PC-9 (cell line): Measurements from ENCODE around the gene PLAC1. TPM values are rescaled to one million over a fixed set of nuclear protein-coding genes. Genes with fewer than 3 reads are reported as not detected.

Source experiments
- BruUV-seq: library from RNA; stranded (reverse); fragments of 400-500 nt; replicated peaks from 2 replicates; lab custom pipeline; 2021; lab: Mats Ljungman, UMichigan
- CTCF ChIA-PET: fragments of 300-600 bp; sonication (Branson Sonifier 250); formaldehyde crosslinking; loops from one replicate; lab custom pipeline; 2022; ENCODE audit warnings: antibody characterized with exemption; lab: Charles Lee
- POLR2A ChIA-PET: fragments of 300-600 bp; sonication (Branson Sonifier 250); formaldehyde crosslinking; loops from one replicate; lab custom pipeline; 2022; ENCODE audit warnings: antibody characterized with exemption; ENCODE audit not compliant: unreplicated experiment; lab: Charles Lee
- DNase-seq, 2 experiments: peaks; one replicate each; pipeline versions ENCODE4 v3.0.0 to v3.0.0-alpha.2; 2015 to 2022; ENCODE audit warnings: mixed read lengths in 1 of 2
- H2AFZ ChIP-seq: fragments of 200-600 bp; sonication (generic); 2 replicates; pipeline ENCODE4 v1.8.1; 2017; ENCODE audit warnings: antibody characterized with exemption
- H3F3A ChIP-seq: fragments of 200-600 bp; sonication (generic); 2 replicates; pipeline ENCODE4 v1.8.1; 2017; ENCODE audit warnings: antibody characterized with exemption, mild to moderate bottlenecking, low read depth; ENCODE audit not compliant: insufficient read depth
- H3K27ac ChIP-seq: fragments of 200-600 bp; sonication (generic); 2 replicates; pipeline ENCODE4 v1.6.1; 2016; ENCODE audit warnings: mixed run types
- H3K27me3 ChIP-seq: fragments of 200-600 bp; sonication (generic); 2 replicates; pipeline ENCODE4 v1.6.1; 2016; ENCODE audit warnings: low read depth, mixed run types; ENCODE audit not compliant: insufficient read depth
- H3K36me3 ChIP-seq: fragments of 200-600 bp; sonication (generic); 2 replicates; pipeline ENCODE4 v1.6.1; 2016; ENCODE audit warnings: low read depth, mixed run types
- H3K4me1 ChIP-seq: fragments of 200-600 bp; sonication (generic); replicated peaks from 2 replicates; pipeline ENCODE4 v1.6.1; 2016; ENCODE audit warnings: mixed run types; ENCODE audit not compliant: insufficient read depth
- H3K4me2 ChIP-seq: fragments of 200-600 bp; sonication (generic); 2 replicates; pipeline ENCODE4 v1.6.1; 2017; ENCODE audit warnings: mixed run types
- H3K4me3 ChIP-seq: fragments of 200-600 bp; sonication (generic); 2 replicates; pipeline ENCODE4 v1.6.1; 2016; ENCODE audit warnings: mixed run types
- H3K79me2 ChIP-seq: fragments of 200-600 bp; sonication (generic); 2 replicates; pipeline ENCODE4 v1.6.1; 2017; ENCODE audit warnings: low read depth, mixed run types
- H3K9me2 ChIP-seq: fragments of 200-600 bp; sonication (generic); 2 replicates; pipeline ENCODE4 v1.8.1; 2017; ENCODE audit warnings: mild to moderate bottlenecking; ENCODE audit not compliant: insufficient read depth
- H3K9me3 ChIP-seq: fragments of 200-600 bp; sonication (generic); 2 replicates; pipeline ENCODE4 v1.8.1; 2016; ENCODE audit warnings: low read depth; ENCODE audit not compliant: insufficient read depth
- H4K20me1 ChIP-seq: fragments of 200-600 bp; sonication (generic); 2 replicates; pipeline ENCODE4 v1.8.1; 2017; ENCODE audit not compliant: insufficient read depth
- CTCF ChIP-seq: fragments of 200-600 bp; sonication (generic); conservative IDR thresholded peaks from 2 replicates; pipeline ENCODE4 v1.6.1; 2017; ENCODE audit warnings: mixed run types, antibody characterized with exemption, mild to moderate bottlenecking, moderate library complexity
- EZH2 ChIP-seq: fragments of 200-600 bp; sonication (generic); IDR thresholded peaks from 2 replicates; pipeline ENCODE4 v1.8.0; 2017; ENCODE audit warnings: antibody characterized with exemption, low read depth
- intact Hi-C: fragments of 100-400 bp; cut with micrococcal nuclease; formaldehyde crosslinking; loops from one replicate; pipeline ENCODE4 v1.10.0; 2022; ENCODE audit not compliant: unreplicated experiment
- total RNA-seq: library from RNA; stranded (reverse); gene quantifications from 2 replicates; pipeline ENCODE4 v1.2.3, GENCODE V29; 2021

Gene PLAC1
- total RNA-seq, 1 experiment from 2014 or later, result 2.1 TPM

- Histone ChIP-seq H3K4me2 (no peak overlapping the region), H3K4me3 (no peak overlapping the region), H3K4me1 (no peaks in the 10 kb centered on the region), H3K9me3 (no peaks in the 10 kb centered on the region), H3K36me3 (no peaks in the 10 kb centered on the region), H4K20me1 (no peaks in the 10 kb centered on the region), H3F3A (no peaks in the 10 kb centered on the region), H2AFZ (no peak overlapping the region), H3K79me2 (no peaks in the 10 kb centered on the region), H3K27me3 (no peaks in the 10 kb centered on the region), H3K27ac (no peak overlapping the region), H3K9me2 (no peaks in the 10 kb centered on the region)
- intact Hi-C loops, result no loop called here
- no TSS peak for BruUV-seq
- no peak for DNase-seq
- TF ChIP-seq CTCF (no peak), EZH2 (no peak)
- CTCF ChIA-PET, result no interaction called here
- POLR2A ChIA-PET, result no interaction called here
These were observed 36.4 kb upstream of the PLAC1 start for GRCh38 chrX:134694333-134695322.

- Histone ChIP-seq H3K4me2 (no peak overlapping the region), H3K27ac (no peak overlapping the region), H3K4me3 (no peak overlapping the region), H3K9me3 (no peaks in the 10 kb centered on the region), H4K20me1 (no peaks in the 10 kb centered on the region), H3K4me1 (peaks cover 1% of the 10 kb centered on the region; the same call in 1 of the 2 replicates), H3K9me2 (no peaks in the 10 kb centered on the region), H3K79me2 (no peaks in the 10 kb centered on the region), H2AFZ (no peak overlapping the region), H3K27me3 (no peaks in the 10 kb centered on the region), H3K36me3 (no peaks in the 10 kb centered on the region), H3F3A (no peaks in the 10 kb centered on the region)
- intact Hi-C loops, result no loop called here
- POLR2A ChIA-PET, result no interaction called here
- TF ChIP-seq EZH2, result no peak
- TF ChIP-seq CTCF, result no peak
- BruUV-seq, result no TSS peak
- CTCF ChIA-PET, result no interaction called here
- no peak for DNase-seq
These were observed 35.4 kb upstream of the PLAC1 start for GRCh38 chrX:134693644-134694043.

GRCh38 chrX:134692990-134693389, 34.7 kb upstream of the PLAC1 start:
- intact Hi-C loops, result no loop called here
- H3K4me3 ChIP-seq, result no peak overlapping the region
- no peak overlapping the region for H2AFZ ChIP-seq
- peaks cover 8% of the 10 kb centered on the region; the same call in 1 of the 2 replicates for H3K4me1 ChIP-seq
- H3K27me3 ChIP-seq, result no peaks in the 10 kb centered on the region
- no peaks in the 10 kb centered on the region for H3K9me2 ChIP-seq
- H4K20me1 ChIP-seq, result no peaks in the 10 kb centered on the region
- no peaks in the 10 kb centered on the region for H3K9me3 ChIP-seq
- H3K79me2 ChIP-seq, result no peaks in the 10 kb centered on the region
- DNase-seq, result no peak
- no peaks in the 10 kb centered on the region for H3F3A ChIP-seq
- ChIA-PET POLR2A (no interaction called here), CTCF (no interaction called here)
- TF ChIP-seq EZH2, result no peak
- no peak for TF ChIP-seq CTCF
- H3K4me2 ChIP-seq, result no peak overlapping the region
- no TSS peak for BruUV-seq
- H3K27ac ChIP-seq, result no peak overlapping the region
- no peaks in the 10 kb centered on the region for H3K36me3 ChIP-seq
